GM19468 (cell line): ENCODE measurements around the gene WWOX.

Experiments
- ATAC-seq: cut with Tn5 transposase; IDR thresholded peaks from one replicate; pipeline ENCODE4 v1.9.1; 2021; ENCODE audit warnings: mild to moderate bottlenecking, moderate library complexity, moderate number of reproducible peaks; ENCODE audit not compliant: unreplicated experiment; ENCODE audit errors: extremely low read depth

Gene WWOX

GRCh38 chr16:78321620-78322360 is 222.3 kb downstream of the WWOX start:
- no peak for ATAC-seq

GRCh38 chr16:78323315-78323714 is 223.9 kb downstream of the WWOX start:
- ATAC-seq = no peak

- ATAC-seq = no peak
Observed at GRCh38 chr16:78324649-78325285, 225.3 kb downstream of the WWOX start.

- ATAC-seq = no peak
Observed at GRCh38 chr16:78325468-78326352, 226.3 kb downstream of the WWOX start.

GRCh38 chr16:78326731-78327130 is 227.3 kb downstream of the WWOX start:
- no peak for ATAC-seq

- ATAC-seq = no peak
Observed at GRCh38 chr16:78331731-78332130, 232.3 kb downstream of the WWOX start.

- no peak for ATAC-seq
Observed at GRCh38 chr16:78333808-78334207, 234.4 kb downstream of the WWOX start.

- no peak for ATAC-seq
Observed at GRCh38 chr16:78340590-78340989, 241.1 kb downstream of the WWOX start.

- no peak for ATAC-seq
Observed at GRCh38 chr16:78348068-78348467, 248.6 kb downstream of the WWOX start.

GRCh38 chr16:78348886-78349285 is 249.4 kb downstream of the WWOX start:
- ATAC-seq = no peak

- ATAC-seq = no peak
Observed at GRCh38 chr16:78352184-78352583, 252.7 kb downstream of the WWOX start.

- ATAC-seq = no peak
Observed at GRCh38 chr16:78353640-78354275, 254.3 kb downstream of the WWOX start.

GRCh38 chr16:78362524-78363135 is 263.2 kb downstream of the WWOX start:
- no peak for ATAC-seq

GRCh38 chr16:78363843-78364555 is 264.5 kb downstream of the WWOX start:
- no peak for ATAC-seq

- ATAC-seq = no peak
Observed at GRCh38 chr16:78364556-78364880, 265.1 kb downstream of the WWOX start.

- ATAC-seq = no peak
Observed at GRCh38 chr16:78365366-78365765, 265.9 kb downstream of the WWOX start.

- no peak for ATAC-seq
Observed at GRCh38 chr16:78368121-78369102, 269.0 kb downstream of the WWOX start.

- no peak for ATAC-seq
Observed at GRCh38 chr16:78372277-78372676, 272.8 kb downstream of the WWOX start.
